B cell (primary cell): Measurements from ENCODE around the gene CCDC190. TPM values are rescaled to one million over a fixed set of nuclear protein-coding genes. Genes with fewer than 3 reads are reported as not detected.

Experiments
- ATAC-seq: fragments of 200-7000 bp; cut with Tn5 transposase; one replicate; pipeline ENCODE4 v1.10.0; 2021; ENCODE audit warnings: low read depth, mild to moderate bottlenecking, moderate number of reproducible peaks, moderate library complexity
- CTCF ChIA-PET: fragments of 350-600 bp; sonication (Branson Sonifier 250); formaldehyde crosslinking; loops from one replicate; lab custom pipeline; 2021; ENCODE audit warnings: antibody characterized with exemption, inconsistent platforms; lab: Charles Lee
- POLR2A ChIA-PET: fragments of 350-600 bp; sonication (Branson Sonifier 250); formaldehyde crosslinking; loops from one replicate; lab custom pipeline; 2021; ENCODE audit warnings: antibody characterized with exemption; lab: Charles Lee
- DNase-seq: peaks from one replicate; pipeline ENCODE4 v3.0.0; 2013
- H2AFZ ChIP-seq: 2 replicates; pipeline ENCODE4 v1.6.1; 2012; ENCODE audit warnings: mild to moderate bottlenecking, low read depth, low read length; ENCODE audit not compliant: insufficient read depth, poor library complexity, severe bottlenecking
- H3K27ac ChIP-seq, 2 donors: 1 replicate in 1 of 2; 2 replicates in 1 of 2; pipeline ENCODE4 v1.5.1; 2012 to 2013; ENCODE audit warnings: low read length in 2 of 2, mild to moderate bottlenecking in 2 of 2, moderate library complexity in 1 of 2
- H3K27me3 ChIP-seq, 4 experiments: fragments of 200-600 bp in 1 of 4; sonication (generic) in 1 of 4; replicated peaks in 1 of 4; 1 replicate in 2 of 4; 2 replicates in 2 of 4; pipeline versions ENCODE4 v1.6.1 to v1.7.0; 2013 to 2016; ENCODE audit warnings: low read length in 3 of 4, mild to moderate bottlenecking in 2 of 4, mixed read lengths in 1 of 4, moderate library complexity in 1 of 4; ENCODE audit not compliant: insufficient read depth in 4 of 4, control insufficient read depth in 3 of 4; ENCODE audit errors: control extremely low read depth in 1 of 4
- H3K36me3 ChIP-seq, 2 experiments: replicated peaks in 1 of 2; 1 replicate in 1 of 2; 2 replicates in 1 of 2; pipeline versions ENCODE4 v1.6.1 to v1.7.1; 2013; ENCODE audit warnings: low read length in 1 of 2; ENCODE audit not compliant: insufficient read depth in 2 of 2, control insufficient read depth in 1 of 2; ENCODE audit errors: control extremely low read depth in 1 of 2, extremely low read depth in 1 of 2
- H3K4me1 ChIP-seq, 2 donors: fragments of 200-600 bp in 1 of 2; sonication (generic) in 1 of 2; 1 replicate in 1 of 2; 2 replicates in 1 of 2; pipeline versions ENCODE4 v1.5.1 to v1.6.1; 2013 to 2017; ENCODE audit warnings: low read length in 2 of 2; ENCODE audit not compliant: control insufficient read depth in 2 of 2, insufficient read depth in 2 of 2
- H3K4me2 ChIP-seq: replicated peaks from 2 replicates; pipeline ENCODE3; 2012; ENCODE audit warnings: mild to moderate bottlenecking, low read depth, low read length; ENCODE audit not compliant: poor library complexity, severe bottlenecking
- H3K4me3 ChIP-seq, 5 experiments: fragments of 200-600 bp in 1 of 5; sonication (generic) in 1 of 5; 1 replicate in 3 of 5; 2 replicates in 2 of 5; pipeline versions ENCODE4 v1.5.1 to v1.7.0; 2011 to 2016; ENCODE audit warnings: low read length in 4 of 5, mild to moderate bottlenecking in 4 of 5, low read depth in 2 of 5, control low read depth in 1 of 5, moderate library complexity in 1 of 5; ENCODE audit not compliant: insufficient read depth in 1 of 5; ENCODE audit errors: control extremely low read depth in 1 of 5, extremely low read depth in 1 of 5
- H3K79me2 ChIP-seq: fragments of 200-600 bp; sonication (generic); one replicate; pipeline ENCODE4 v1.6.0; 2016; ENCODE audit warnings: low read length; ENCODE audit not compliant: control insufficient read depth, insufficient read depth
- H3K9ac ChIP-seq: fragments of 200-600 bp; sonication (generic); 2 replicates; pipeline ENCODE4 v1.6.1; 2017; ENCODE audit warnings: mild to moderate bottlenecking, low read length, moderate library complexity
- H3K9me3 ChIP-seq, 3 donors: one replicate each; pipeline versions ENCODE4 v1.6.1 to v1.7.1; 2013; ENCODE audit warnings: low read length in 2 of 3; ENCODE audit not compliant: control insufficient read depth in 2 of 3, insufficient read depth in 1 of 3; ENCODE audit errors: control extremely low read depth in 1 of 3
- H4K20me1 ChIP-seq: 2 replicates; pipeline ENCODE4 v1.6.0; 2012; ENCODE audit warnings: mild to moderate bottlenecking, low read length; ENCODE audit not compliant: insufficient read depth, control insufficient read depth, poor library complexity, severe bottlenecking
- H3K27ac Mint-ChIP-seq: one replicate; pipeline ENCODE4 v1.8.0; 2021; ENCODE audit warnings: mixed read lengths
- H3K27me3 Mint-ChIP-seq: one replicate; pipeline ENCODE4 v1.8.0; 2021; ENCODE audit warnings: mixed read lengths
- H3K4me1 Mint-ChIP-seq: one replicate; pipeline ENCODE4 v1.8.0; 2021; ENCODE audit warnings: mixed read lengths
- H3K4me3 Mint-ChIP-seq: one replicate; pipeline ENCODE4 v1.8.0; 2021; ENCODE audit warnings: mixed read lengths
- H3K9me3 Mint-ChIP-seq: one replicate; pipeline ENCODE4 v1.8.0; 2022; ENCODE audit warnings: mixed read lengths; ENCODE audit not compliant: insufficient read depth
- EZH2 ChIP-seq: IDR thresholded peaks from 2 replicates; pipeline ENCODE4 v1.6.1; 2012; ENCODE audit warnings: borderline replicate concordance, low read depth, mild to moderate bottlenecking, moderate library complexity, low read length; ENCODE audit not compliant: insufficient read depth, poor library complexity, severe bottlenecking
- WGBS: methylation state at CpG from one replicate; pipeline ENCODE4 v1.1.5; 2013; ENCODE audit warnings: missing lambda C conversion rate; ENCODE audit not compliant: insufficient coverage; 5-methylcytosine and 5-hydroxymethylcytosine counted together
- intact Hi-C: fragments of 100-400 bp; cut with micrococcal nuclease; formaldehyde crosslinking; loops from one replicate; pipeline ENCODE4 v1.10.0; 2022
- polyA plus RNA-seq: library from polyadenylated mRNA; depleted of rRNA; stranded (reverse); fragments of >200 nt; gene quantifications from 2 replicates; pipeline ENCODE4 v1.2.3, GENCODE V29; 2012
- total RNA-seq, 2 donors: library from RNA; stranded (reverse); fragments of 120-200 nt in 1 of 2; gene quantifications; 1 replicate in 1 of 2; 2 replicates in 1 of 2; pipeline versions ENCODE4 v1.2.3 to v1.2.4, GENCODE V29; 2013 to 2022
- TF ChIP-seq, protein P1 (sequence below): fragments of 200-600 bp; IDR thresholded peaks from one replicate; pipeline ENCODE4 v1.8.0; 2022; ENCODE audit warnings: antibody characterized with exemption, mild to moderate bottlenecking

Gene CCDC190
- total and polyA plus RNA-seq, 2 donors (not counting 1 experiment from before 2014, with no cell fraction given), result not detected

DNA sequence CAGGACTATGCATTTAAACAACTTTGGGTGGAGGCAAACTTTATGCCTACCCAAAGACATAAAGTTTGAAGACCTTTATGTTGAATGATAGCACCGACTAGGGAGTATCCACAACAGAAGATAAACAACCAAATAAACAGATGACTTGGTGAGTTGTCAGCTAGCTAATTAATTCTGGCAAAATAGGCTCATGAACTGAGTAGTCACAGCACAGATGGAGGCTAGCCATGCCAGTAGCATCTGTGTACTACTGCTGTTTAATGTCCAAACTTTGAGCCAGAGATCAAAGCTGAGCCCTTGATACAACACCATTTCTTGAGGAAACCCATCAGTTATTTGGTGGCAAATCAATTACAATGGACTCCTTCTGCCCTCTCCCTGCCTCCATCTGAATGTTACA, 40.3 kb upstream of the CCDC190 start:
- H3K27ac ChIP-seq, result no peak overlapping the region
- no peak overlapping the region for H2AFZ ChIP-seq
- DNase-seq (no peak), ATAC-seq (no peak)
- no peak overlapping the region for H3K4me3 ChIP-seq
- H3K4me1 ChIP-seq, result no peaks in the 10 kb centered on the region
- Mint-ChIP-seq H3K27ac (no peak overlapping the region), H3K4me3 (no peak overlapping the region), H3K4me1 (no peaks in the 10 kb centered on the region), H3K9me3 (no peaks in the 10 kb centered on the region), H3K27me3 (no peaks in the 10 kb centered on the region)
- no peaks in the 10 kb centered on the region for H3K79me2 ChIP-seq
- TF ChIP-seq, protein P1, sequence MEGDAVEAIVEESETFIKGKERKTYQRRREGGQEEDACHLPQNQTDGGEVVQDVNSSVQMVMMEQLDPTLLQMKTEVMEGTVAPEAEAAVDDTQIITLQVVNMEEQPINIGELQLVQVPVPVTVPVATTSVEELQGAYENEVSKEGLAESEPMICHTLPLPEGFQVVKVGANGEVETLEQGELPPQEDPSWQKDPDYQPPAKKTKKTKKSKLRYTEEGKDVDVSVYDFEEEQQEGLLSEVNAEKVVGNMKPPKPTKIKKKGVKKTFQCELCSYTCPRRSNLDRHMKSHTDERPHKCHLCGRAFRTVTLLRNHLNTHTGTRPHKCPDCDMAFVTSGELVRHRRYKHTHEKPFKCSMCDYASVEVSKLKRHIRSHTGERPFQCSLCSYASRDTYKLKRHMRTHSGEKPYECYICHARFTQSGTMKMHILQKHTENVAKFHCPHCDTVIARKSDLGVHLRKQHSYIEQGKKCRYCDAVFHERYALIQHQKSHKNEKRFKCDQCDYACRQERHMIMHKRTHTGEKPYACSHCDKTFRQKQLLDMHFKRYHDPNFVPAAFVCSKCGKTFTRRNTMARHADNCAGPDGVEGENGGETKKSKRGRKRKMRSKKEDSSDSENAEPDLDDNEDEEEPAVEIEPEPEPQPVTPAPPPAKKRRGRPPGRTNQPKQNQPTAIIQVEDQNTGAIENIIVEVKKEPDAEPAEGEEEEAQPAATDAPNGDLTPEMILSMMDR, result no peak
- no peak for TF ChIP-seq EZH2
- WGBS, result no CpG with 5 or more reads among the region's 1 CpG
- no peaks in the 10 kb centered on the region for H4K20me1 ChIP-seq
- CTCF ChIA-PET, result interaction anchor here (0.8 kb wide), 1 partner anchor 9 kb away, joined by 4 read pairs; no protein-coding TSS in a partner anchor
- POLR2A ChIA-PET, result no interaction called here
- H3K4me2 ChIP-seq, result no peak overlapping the region
- H3K9me3 ChIP-seq, result no peaks in the 10 kb centered on the region
- H3K9ac ChIP-seq, result no peak overlapping the region
- intact Hi-C loops, result no loop called here
- H3K27me3 ChIP-seq, result no peaks in the 10 kb centered on the region
- H3K36me3 ChIP-seq, result no peaks in the 10 kb centered on the region

DNA sequence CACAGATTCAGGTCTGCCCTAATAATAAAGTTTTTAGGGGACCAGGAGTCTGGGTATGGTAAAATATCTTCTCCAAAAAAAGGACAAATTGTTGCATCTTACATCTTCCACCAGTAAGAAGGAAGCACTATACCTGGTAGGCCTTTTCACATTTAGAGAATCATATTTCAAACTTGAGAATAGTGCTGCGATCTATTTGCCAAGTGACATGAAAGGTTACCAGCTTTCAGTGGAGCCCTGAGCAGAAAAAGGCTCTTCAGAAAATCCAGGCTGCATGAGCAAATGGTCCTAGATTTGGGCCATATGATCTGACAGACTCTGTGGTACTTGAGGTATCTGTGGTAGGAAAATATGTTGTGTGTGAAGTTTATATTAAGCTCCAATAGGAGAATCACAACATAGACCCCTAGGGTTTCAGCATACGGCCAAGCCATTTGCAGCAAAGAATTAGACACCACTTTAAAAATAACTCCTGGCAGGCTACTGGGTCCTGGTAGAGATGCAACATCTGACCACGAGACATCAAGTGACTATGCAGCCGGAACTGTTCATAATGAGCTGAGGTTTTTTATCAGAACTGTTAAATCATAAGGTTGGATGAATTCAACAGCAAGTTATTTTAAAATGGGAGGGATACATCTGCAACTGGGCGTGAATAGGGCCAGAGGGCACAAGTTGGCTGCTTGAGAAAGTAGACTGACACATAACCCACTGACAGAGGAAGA, 38.6 kb upstream of the CCDC190 start:
- no peak for TF ChIP-seq EZH2
- TF ChIP-seq, protein P1, result no peak
- Mint-ChIP-seq H3K4me3 (no peak overlapping the region), H3K4me1 (no peaks in the 10 kb centered on the region), H3K27ac (no peak overlapping the region), H3K27me3 (no peaks in the 10 kb centered on the region), H3K9me3 (no peaks in the 10 kb centered on the region)
- no peaks in the 10 kb centered on the region for H4K20me1 ChIP-seq
- H3K9ac ChIP-seq, result no peak overlapping the region
- H3K27me3 ChIP-seq, result no peaks in the 10 kb centered on the region
- H3K4me3 ChIP-seq, result no peak overlapping the region
- no peaks in the 10 kb centered on the region for H3K36me3 ChIP-seq
- intact Hi-C loops, result no loop called here
- POLR2A ChIA-PET, result no interaction called here
- DNase-seq (no peak), ATAC-seq (no peak)
- H3K27ac ChIP-seq, result no peak overlapping the region
- WGBS, result 61% methylated on average over 4 of the region's 5 CpGs
- H3K4me1 ChIP-seq, result no peaks in the 10 kb centered on the region
- H3K4me2 ChIP-seq, result no peak overlapping the region
- no peak overlapping the region for H2AFZ ChIP-seq
- H3K9me3 ChIP-seq, result no peaks in the 10 kb centered on the region
- CTCF ChIA-PET, result no interaction called here
- no peaks in the 10 kb centered on the region for H3K79me2 ChIP-seq
